Left forelimb (tissue), 1 donor: ENCODE results near the gene SRI.
A peak's percentile ranks its signal among the peaks of the same experiment; 100 is the strongest.
"Not testable (repeated sequence)": the region's sequence is repeated elsewhere in the genome, so short reads cannot be mapped to it uniquely, and the experiment has no call there.

Source experiments
- DNase-seq: peaks from one replicate; pipeline ENCODE4 v3.0.0-alpha.2; 2018; ENCODE audit warnings: low spot score

The SRI gene, protein sequence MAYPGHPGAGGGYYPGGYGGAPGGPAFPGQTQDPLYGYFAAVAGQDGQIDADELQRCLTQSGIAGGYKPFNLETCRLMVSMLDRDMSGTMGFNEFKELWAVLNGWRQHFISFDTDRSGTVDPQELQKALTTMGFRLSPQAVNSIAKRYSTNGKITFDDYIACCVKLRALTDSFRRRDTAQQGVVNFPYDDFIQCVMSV

GRCh38 chr7:88219781-88220747, at the start of gene SRI:
SRI (minus strand) TSS chr7:88220038; CDS start chr7:88220026, 12 bp downstream.
- peak; percentile 93 for DNase-seq

- DNase-seq = no peak
Measured at GRCh38 chr7:88269586-88269985, 49.7 kb upstream of the SRI start.

DNA sequence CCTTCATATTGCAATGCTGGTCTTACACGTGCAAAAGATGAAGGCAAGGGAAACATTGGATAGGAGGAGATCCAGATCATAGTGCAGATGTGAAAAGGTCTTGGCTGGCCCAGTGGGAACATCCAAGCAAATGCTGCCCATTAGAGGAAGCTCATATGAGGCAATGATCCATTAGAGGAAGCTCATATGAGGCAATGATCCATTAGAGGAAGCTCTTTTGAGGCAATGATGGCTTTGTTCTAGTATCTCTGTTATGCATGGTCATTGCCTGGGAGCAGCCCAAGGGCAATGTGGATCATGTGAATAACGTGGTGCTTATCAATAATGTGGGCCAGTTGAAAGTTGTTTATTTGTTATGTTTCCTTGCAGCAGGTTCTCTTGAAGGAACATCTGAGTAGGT, 49.0 kb upstream of the SRI start:
- no peak for DNase-seq

DNA sequence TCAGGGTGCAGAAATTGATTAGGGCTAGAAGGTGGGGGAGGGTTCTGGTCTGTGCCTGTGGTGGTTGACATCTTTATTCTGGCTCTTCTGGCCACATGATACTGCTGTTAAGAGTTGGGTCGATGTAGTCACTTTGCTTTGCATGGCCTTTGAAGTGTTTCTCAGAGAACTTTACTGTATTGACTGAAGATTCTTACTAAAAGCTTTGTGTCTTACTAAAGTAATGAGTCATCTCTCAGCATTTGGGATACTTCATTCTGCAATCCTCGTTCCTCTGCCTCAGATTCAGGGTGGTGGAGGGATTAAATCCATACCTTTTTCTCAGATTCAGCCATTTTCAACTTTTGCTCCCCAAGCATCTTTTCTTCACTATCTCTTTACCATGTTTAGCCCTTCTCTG, 48.2 kb upstream of the SRI start:
- DNase-seq = no peak

DNA sequence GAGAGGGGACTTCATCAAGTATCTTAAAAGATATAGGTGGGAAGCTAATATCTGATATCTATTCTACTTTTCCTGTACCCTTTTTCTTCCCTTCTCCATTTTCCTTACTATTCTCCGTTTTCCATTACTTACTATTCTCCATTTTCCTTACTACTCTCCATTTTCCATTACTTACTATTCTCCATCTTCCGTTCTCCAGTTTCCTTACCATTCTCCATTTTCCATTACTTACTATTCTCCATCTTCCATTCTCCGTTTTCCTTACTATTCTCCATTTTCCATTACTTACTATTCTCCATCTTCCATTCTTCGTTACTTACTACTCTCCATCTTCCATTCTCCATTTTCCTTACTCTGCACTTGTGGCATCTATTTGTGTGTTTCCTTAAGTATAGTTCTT, 47.6 kb upstream of the SRI start:
- no peak for DNase-seq

DNA sequence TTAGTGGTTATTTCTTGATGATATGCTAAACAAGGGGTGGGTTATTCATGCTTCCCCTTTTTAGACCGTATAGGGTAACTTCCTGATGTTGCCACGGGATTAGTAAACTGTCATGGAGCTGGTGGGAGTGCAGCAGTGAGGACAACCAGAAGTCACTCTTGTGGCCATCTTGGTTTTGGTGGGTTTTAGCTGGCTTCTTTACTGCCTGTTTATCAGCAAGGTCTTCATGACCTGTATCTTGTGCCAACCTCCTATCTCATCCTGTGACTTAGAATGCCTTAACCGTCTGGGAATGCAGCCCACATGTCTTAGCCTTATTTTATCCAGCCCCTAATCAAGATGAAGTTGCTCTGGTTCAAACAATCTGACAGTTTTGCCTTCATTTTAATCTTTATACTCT, 45.1 kb upstream of the SRI start:
- not testable (repeated sequence) for DNase-seq

DNA sequence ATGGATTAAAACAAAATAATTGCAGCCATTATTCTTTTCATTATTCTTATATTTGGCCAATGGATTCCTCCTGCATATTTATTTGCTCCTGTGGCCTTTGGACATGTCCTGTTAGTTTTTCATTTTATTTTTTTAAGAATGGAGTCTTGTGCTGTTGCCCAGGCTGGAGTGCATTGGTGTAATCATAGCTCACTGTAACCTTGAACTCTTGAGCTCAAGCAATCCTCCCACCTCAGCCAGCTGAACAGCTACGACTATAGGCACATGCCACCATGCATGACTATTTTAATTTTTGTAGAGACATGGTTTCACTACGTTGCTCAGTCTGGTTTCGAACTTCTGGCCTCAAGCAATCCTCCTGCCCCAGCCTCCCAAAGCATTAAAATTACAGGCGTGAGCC, 42.7 kb upstream of the SRI start:
- DNase-seq = no peak

DNA sequence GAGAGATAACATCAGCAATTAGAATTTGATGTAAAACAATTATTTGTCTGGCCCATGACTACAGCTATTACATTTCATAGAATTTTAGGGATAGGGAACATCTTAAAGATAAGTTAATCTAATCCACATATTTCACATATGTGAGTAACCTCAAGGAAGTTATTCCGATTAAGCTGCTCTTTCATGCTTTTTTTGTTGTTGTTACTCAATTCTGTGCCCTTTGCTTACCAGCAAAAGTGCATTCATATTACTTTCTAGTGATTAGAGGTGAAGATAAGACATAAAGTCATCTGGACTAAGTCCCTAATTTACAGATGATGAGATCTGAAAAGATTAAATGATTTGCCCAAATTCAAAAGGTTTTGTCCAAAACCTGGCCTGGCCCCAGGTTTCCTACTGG, 40.9 kb upstream of the SRI start:
- DNase-seq = no peak

- no peak for DNase-seq
Measured at GRCh38 chr7:88259656-88260380, 40.0 kb upstream of the SRI start.

DNA sequence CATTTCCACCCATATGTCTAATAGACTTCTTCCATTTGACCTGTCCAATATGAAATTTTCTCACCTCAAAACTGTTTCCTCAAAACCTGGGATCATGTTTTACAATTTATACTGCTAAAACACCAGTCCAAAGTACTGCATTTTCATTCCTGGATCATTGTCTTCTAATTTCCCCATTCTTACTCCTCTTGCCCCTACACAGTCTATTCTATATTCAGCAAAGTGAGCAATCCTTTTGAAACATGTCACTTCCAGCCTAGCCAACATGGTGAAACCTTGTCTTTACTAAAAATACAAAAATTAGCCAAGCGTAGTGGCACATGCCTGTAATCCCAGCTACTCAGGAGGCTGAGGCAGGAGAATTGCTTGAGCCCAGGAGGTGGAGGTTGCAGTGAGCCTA, 38.5 kb upstream of the SRI start:
- DNase-seq = not testable (repeated sequence)

- DNase-seq = no peak
Measured at GRCh38 chr7:88256906-88257305, 37.1 kb upstream of the SRI start.

DNA sequence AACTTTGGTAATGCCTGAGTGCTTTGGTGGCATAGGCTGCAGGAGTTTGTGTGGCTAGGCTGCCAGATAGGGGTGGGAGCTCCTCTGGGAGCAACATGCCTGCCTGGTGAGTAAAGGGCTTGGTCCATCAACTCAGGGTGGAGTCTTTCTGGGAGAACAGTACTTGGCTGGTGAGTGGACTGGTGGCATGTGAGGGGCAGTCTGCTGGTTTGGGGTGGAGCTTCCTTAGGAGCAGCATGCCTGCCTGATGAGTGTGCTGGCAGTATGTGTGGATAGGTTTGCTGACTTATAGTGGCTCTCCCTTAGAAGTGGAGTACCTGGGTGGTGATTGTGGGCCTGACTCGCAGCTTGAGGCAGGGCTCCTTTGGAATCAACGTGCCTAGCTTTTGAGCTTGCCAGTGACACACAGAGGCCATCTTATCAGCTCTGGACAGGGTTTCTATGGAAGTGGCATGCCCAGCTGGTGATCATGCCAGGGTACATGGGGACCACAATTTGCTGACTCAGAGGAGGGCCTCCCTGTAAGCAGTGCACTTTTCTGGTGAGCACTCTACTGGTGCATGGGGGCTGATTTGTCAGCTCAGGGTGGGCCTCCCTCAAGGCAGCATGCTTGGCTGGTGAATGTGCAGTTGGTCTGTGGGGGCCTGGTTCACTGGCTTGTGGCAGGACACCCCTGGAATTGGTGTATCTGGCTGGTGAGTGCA, 35.0 kb upstream of the SRI start:
- no peak for DNase-seq

GRCh38 chr7:88253640-88254039, 33.8 kb upstream of the SRI start:
- no peak for DNase-seq

DNA sequence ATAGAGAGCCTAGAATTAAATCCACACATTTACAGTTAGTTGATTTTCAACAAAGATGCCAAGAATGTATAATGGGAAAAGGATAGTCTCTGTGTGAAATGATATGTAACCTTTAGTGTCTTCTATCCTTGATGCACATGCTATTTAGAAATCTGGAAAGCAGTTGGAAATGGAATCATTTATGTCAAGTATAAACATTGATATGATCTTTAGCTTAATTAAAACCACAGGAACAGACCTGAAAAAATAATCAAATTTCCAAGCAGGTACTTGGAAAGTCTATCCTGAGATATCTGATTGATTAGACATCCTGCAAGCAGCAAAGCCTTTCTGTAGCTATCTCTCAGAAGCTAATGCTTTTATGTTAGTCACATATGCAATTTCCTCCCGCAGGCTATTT, 24.4 kb upstream of the SRI start:
- DNase-seq = no peak

GRCh38 chr7:88243345-88243909, 23.6 kb upstream of the SRI start:
- no peak for DNase-seq

- DNase-seq = no peak
Measured at GRCh38 chr7:88239852-88240251, 20.0 kb upstream of the SRI start.

DNA sequence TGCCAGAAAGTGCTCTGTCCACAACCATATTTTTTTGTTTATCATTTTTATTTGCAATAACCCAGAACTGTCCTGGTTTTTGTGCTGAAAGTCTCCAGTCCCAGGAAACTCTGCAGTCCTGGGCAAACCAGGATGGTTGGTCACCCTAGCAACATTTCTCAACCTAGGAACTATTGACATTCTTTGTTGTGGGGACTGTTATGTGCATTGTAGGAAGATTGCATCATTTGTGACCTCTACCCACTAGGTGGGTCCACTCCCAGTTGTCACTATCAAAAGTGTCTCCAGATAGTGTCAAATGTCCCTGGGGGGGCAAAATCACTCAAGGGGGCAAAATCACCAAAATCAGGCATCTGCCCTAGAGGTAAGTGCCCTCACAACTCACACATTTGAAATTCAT, 14.0 kb upstream of the SRI start:
- no peak for DNase-seq

- DNase-seq = no peak
Measured at GRCh38 chr7:88230646-88231045, 10.8 kb upstream of the SRI start.

- DNase-seq = no peak
Measured at GRCh38 chr7:88229302-88229995, 9.6 kb upstream of the SRI start.

DNA sequence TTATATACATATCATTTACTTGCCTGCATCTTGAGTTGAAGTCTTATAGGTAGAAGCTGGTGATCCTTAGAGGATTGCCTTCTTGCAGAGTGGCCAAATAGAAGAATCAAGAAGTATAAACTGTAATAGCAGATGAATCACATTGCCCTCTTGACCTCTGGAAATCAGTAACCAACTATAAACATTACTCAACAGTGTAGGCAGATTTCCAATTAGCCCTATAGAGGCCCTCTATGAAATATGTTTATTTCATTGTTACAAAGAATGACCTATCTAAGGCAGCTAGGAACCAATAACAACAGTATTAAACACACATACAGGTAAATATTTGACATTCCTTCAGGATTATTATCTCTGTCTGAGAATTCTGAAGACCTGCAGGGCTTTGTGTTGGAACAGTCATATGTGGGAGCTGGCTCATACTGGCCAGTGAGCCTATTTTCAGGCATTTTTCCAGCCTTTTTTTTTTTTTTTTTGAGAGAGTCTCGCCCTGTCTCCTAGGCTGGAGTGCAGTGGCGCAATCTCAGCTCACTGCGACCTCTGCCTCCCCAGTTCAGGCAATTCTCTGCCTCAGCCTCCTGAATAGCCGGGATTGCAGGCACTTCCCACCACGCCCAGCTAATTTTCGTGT, 7.2 kb upstream of the SRI start:
- DNase-seq = no peak

DNA sequence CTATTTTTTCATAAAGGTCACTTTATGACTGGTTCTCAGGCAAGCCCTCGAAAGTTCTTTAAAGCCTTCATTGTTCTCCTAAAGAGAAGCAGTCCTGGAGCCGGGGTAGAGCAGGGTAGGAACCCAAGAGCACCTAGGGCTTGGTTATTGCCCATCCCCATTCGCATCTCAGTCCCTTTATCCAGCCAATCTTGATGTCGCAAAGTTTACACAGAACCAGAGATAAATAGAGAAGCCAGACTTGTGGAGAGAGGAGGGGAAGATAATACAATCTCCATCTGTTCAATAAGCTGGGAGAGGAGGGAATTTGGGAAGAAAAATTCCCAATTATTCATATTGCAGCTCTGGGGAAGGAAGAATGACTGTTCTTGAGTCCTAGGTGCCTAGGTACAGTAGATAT, 6.4 kb upstream of the SRI start:
- no peak for DNase-seq
